Inflammatory macrophage treated with lipopolysaccharide for 1 hour (primary cell): ENCODE results near the gene NR1I3.
A peak's percentile ranks its signal among the peaks of the same experiment; 100 is the strongest.

Experiments
- DNase-seq, 2 donors: peaks; one replicate each; pipeline ENCODE4 v3.0.0-alpha.2; 2020 to 2022

Gene NR1I3

GRCh38 chr1:161193561-161194235, 44.3 kb downstream of the NR1I3 start:
- DNase-seq: no peak

- DNase-seq: peak; percentile 62 to 86
Observed at GRCh38 chr1:161192476-161193465, 45.2 kb downstream of the NR1I3 start.

GRCh38 chr1:161191971-161192370, 46.0 kb downstream of the NR1I3 start:
- DNase-seq: no peak

- DNase-seq: no peak
Observed at GRCh38 chr1:161190962-161191521, 47.0 kb downstream of the NR1I3 start.

GRCh38 chr1:161189036-161189435, 49.0 kb downstream of the NR1I3 start:
- no peak for DNase-seq

GRCh38 chr1:161188381-161188780, 49.6 kb downstream of the NR1I3 start:
- no peak for DNase-seq

GRCh38 chr1:161187311-161187710, 50.7 kb downstream of the NR1I3 start:
- DNase-seq: no peak

- peak; percentile 74 to 88 for DNase-seq
Observed at GRCh38 chr1:161185732-161186311, 52.2 kb downstream of the NR1I3 start.

GRCh38 chr1:161185282-161185682, 52.7 kb downstream of the NR1I3 start:
- peak; percentile 88 to 94 for DNase-seq

GRCh38 chr1:161182214-161182613, 55.8 kb downstream of the NR1I3 start:
- peak; percentile 27 to 42 for DNase-seq

- peak in 1 of 2 donors; percentile 41 for DNase-seq
Observed at GRCh38 chr1:161180639-161181038, 57.4 kb downstream of the NR1I3 start.

- no peak for DNase-seq
Observed at GRCh38 chr1:161179698-161180097, 58.3 kb downstream of the NR1I3 start.
